Body of pancreas (tissue), 4 donors: ENCODE data around the gene HORMAD2.

ENCODE experiments used
- CTCF ChIP-seq, 7 experiments: fragments of 450-650 bp in 4 of 7; fragments of 200-600 bp in 3 of 7; sonication (generic) in 3 of 7; IDR thresholded peaks; one replicate each; pipeline ENCODE4 v1.5.1; 2016 to 2019; ENCODE audit warnings: antibody characterized with exemption in 7 of 7
- POLR2A ChIP-seq, 3 donors: fragments of 450-650 bp; IDR thresholded peaks; one replicate each; pipeline ENCODE4 v1.6.1; 2016; ENCODE audit warnings: antibody characterized with exemption in 3 of 3, mild to moderate bottlenecking in 2 of 3

DNA sequence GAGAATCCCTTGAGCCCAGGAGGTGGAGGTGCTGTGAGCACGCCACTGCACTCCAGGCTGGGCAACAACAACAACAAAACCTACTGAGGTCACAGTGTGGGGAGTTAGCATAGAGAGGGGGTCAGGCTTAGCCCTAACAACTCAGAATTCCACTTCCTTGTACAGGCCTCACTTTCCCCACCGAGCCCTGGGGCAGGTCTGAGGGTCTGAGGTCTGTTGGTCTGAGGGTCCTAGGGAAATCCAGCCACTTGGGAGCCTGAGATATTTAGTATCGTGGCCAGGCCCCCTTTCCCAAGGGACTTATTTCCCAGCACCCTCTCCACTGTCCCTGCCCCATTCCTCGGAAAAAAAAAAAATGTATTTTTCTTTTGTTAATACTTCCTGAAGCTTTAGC, 34.8 kb upstream of the HORMAD2 start:
- TF ChIP-seq CTCF (IDR thresholded peaks at IDR 0.05) (no peak), POLR2A (IDR thresholded peaks at IDR 0.05) (no peak)
